Measurements from ENCODE around the gene GJA3.

DNA sequence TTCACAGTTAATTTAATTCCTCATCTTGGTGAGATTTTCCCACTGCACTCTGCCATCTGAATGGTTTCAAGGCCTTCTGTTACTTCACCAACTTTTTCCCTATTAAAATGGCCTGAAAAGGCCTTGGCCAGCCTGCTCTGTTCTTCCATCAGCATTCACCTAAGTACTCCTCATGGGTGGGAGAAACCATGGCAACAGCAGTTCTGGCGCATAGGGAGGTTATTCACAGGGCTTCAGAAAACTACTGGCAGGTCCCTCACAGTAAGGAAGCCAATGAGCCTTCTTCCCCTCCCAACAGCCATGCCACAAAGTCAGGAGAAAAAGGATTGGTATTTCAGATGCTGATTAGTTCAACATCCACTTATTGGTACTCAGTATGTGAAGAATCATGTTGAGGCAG lies 49.1 kb upstream of the GJA3 start:
- TF ChIP-seq BHLHE40 (IDR thresholded peaks at IDR 0.05; ENCODE audit: borderline replicate concordance) (no peak), FOXA1 (IDR thresholded peaks at IDR 0.05) (no peak), L3MBTL2 (conservative IDR thresholded peaks at IDR 0.05) (no peak), FOXM1 (IDR thresholded peaks at IDR 0.05; ENCODE audit: borderline replicate concordance) (no peak), FOXK2 (IDR thresholded peaks at IDR 0.05) (no peak), ELF4 (IDR thresholded peaks at IDR 0.05) (no peak), SP1 (IDR thresholded peaks at IDR 0.05) (no peak), NFRKB (IDR thresholded peaks at IDR 0.05) (no peak), SUZ12 (IDR thresholded peaks at IDR 0.05) (no peak), ARNT (IDR thresholded peaks at IDR 0.05) (no peak)

Measured in HEK293T (cell line).